Fibroblast of lung (primary cell): ENCODE data around the gene SRRM1.

ENCODE experiments used
- EZH2 ChIP-seq: IDR thresholded peaks from 2 replicates; pipeline ENCODE4 v1.5.1; 2012; ENCODE audit warnings: low read length, control low read depth, mild to moderate bottlenecking; ENCODE audit errors: missing control alignments
- TF ChIP-seq, protein P1 (sequence below), 2 donors: IDR thresholded peaks in 1 of 2; conservative IDR thresholded peaks in 1 of 2; 1 replicate in 1 of 2; 2 replicates in 1 of 2; pipeline ENCODE4 v1.5.1; 2011 to 2012; ENCODE audit warnings: low read length in 2 of 2, control low read depth in 1 of 2, inconsistent platforms in 1 of 2, low read depth in 1 of 2, mild to moderate bottlenecking in 1 of 2

DNA sequence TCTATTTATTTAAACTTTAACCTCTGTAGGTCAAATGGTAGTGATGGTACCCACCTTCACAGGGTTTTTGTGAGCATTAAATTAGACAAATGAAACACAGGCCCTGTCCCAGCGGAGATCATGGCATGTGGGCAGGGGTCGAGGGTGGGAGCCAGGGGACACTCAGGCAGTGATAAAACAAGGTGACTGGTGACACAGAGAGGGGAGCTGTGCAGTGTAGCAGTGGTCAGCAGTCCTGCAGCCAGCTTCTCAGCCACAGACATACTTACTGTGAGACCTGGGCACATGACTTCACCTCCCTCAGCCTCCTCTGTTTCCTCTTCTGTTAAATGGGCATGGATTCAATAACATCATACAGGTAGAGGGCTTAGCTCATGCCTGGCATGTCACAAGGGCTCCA, 44.9 kb downstream of the SRRM1 start:
- TF ChIP-seq, protein P1, sequence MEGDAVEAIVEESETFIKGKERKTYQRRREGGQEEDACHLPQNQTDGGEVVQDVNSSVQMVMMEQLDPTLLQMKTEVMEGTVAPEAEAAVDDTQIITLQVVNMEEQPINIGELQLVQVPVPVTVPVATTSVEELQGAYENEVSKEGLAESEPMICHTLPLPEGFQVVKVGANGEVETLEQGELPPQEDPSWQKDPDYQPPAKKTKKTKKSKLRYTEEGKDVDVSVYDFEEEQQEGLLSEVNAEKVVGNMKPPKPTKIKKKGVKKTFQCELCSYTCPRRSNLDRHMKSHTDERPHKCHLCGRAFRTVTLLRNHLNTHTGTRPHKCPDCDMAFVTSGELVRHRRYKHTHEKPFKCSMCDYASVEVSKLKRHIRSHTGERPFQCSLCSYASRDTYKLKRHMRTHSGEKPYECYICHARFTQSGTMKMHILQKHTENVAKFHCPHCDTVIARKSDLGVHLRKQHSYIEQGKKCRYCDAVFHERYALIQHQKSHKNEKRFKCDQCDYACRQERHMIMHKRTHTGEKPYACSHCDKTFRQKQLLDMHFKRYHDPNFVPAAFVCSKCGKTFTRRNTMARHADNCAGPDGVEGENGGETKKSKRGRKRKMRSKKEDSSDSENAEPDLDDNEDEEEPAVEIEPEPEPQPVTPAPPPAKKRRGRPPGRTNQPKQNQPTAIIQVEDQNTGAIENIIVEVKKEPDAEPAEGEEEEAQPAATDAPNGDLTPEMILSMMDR (conservative IDR thresholded peaks at IDR 0.05 in 1 of 2, IDR thresholded peaks at IDR 0.05 in 1 of 2; ENCODE audit: low read depth in 1 of 2, low read length in 2 of 2), result no peak
- TF ChIP-seq EZH2, result no peak
